NCI-H1092 treated with DMSO at 0.1 percent for 48 hours (cell line): Measurements from ENCODE around the gene CTNNBIP1.
"Not testable (repeated sequence)": the region's sequence is repeated elsewhere in the genome, so short reads cannot be mapped to it uniquely, and the experiment has no call there.

ENCODE experiments used
- DNase-seq: peaks from one replicate; lab custom pipeline; 2025; lab: John Stamatoyannopoulos, UW

CTNNBIP1 gene

GRCh38 chr1:9827558-9828185, 82.4 kb downstream of the CTNNBIP1 start:
- no peak for DNase-seq

- DNase-seq, result no peak
These were observed 83.5 kb downstream of the CTNNBIP1 start for GRCh38 chr1:9826616-9827015.

GRCh38 chr1:9826087-9826486, 84.0 kb downstream of the CTNNBIP1 start:
- DNase-seq, result no peak

GRCh38 chr1:9825093-9826074, 84.7 kb downstream of the CTNNBIP1 start:
- peak; percentile 38 for DNase-seq

GRCh38 chr1:9824702-9825089, 85.4 kb downstream of the CTNNBIP1 start:
- no peak for DNase-seq

GRCh38 chr1:9823943-9824701, 85.9 kb downstream of the CTNNBIP1 start, which contains the start of gene CLSTN1:
CLSTN1 (minus strand) TSS chr1:9823965; CDS start chr1:9823733, 232 bp downstream.
- DNase-seq, result peak; percentile 80

GRCh38 chr1:9823693-9823942, 86.5 kb downstream of the CTNNBIP1 start:
- DNase-seq, result no peak

- peak; percentile 51 for DNase-seq
These were observed 87.0 kb downstream of the CTNNBIP1 start for GRCh38 chr1:9822897-9823692.

GRCh38 chr1:9822490-9822889, 87.6 kb downstream of the CTNNBIP1 start:
- no peak for DNase-seq

GRCh38 chr1:9821710-9822109, 88.4 kb downstream of the CTNNBIP1 start:
- DNase-seq, result no peak

- DNase-seq, result no peak
These were observed 89.5 kb downstream of the CTNNBIP1 start for GRCh38 chr1:9820521-9820920.

- DNase-seq, result no peak
These were observed 92.3 kb downstream of the CTNNBIP1 start for GRCh38 chr1:9817734-9818133.

GRCh38 chr1:9816199-9816598, 93.9 kb downstream of the CTNNBIP1 start:
- DNase-seq, result no peak

- no peak for DNase-seq
These were observed 94.9 kb downstream of the CTNNBIP1 start for GRCh38 chr1:9815150-9815549.

- no peak for DNase-seq
These were observed 95.5 kb downstream of the CTNNBIP1 start for GRCh38 chr1:9814619-9815018.

GRCh38 chr1:9811239-9811966, 98.7 kb downstream of the CTNNBIP1 start:
- no peak for DNase-seq

GRCh38 chr1:9809100-9809510, 101.0 kb downstream of the CTNNBIP1 start:
- DNase-seq, result no peak

GRCh38 chr1:9808459-9808858, 101.6 kb downstream of the CTNNBIP1 start:
- no peak for DNase-seq

GRCh38 chr1:9807541-9807940, 102.5 kb downstream of the CTNNBIP1 start:
- no peak for DNase-seq

GRCh38 chr1:9805972-9806371, 104.1 kb downstream of the CTNNBIP1 start:
- DNase-seq, result not testable (repeated sequence)

- DNase-seq, result no peak
These were observed 105.0 kb downstream of the CTNNBIP1 start for GRCh38 chr1:9805006-9805508.
